ENCODE data around the gene ALDH3B2. TPM values are rescaled to one million over a fixed set of nuclear protein-coding genes. Genes with fewer than 3 reads are reported as not detected.
A peak's percentile ranks its signal among the peaks of the same experiment; 100 is the strongest.

The ALDH3B2 gene
- total and polyA plus RNA-seq, 2 experiments from 2014 or later: 1.6 to 2.5 TPM

- Histone ChIP-seq H3K4me1 (ENCODE audit: insufficient read depth) (no peaks in the 10 kb centered on the region), H2AFZ (no peak overlapping the region), H3K27ac (no peak overlapping the region), H4K20me1 (ENCODE audit: insufficient read depth, poor library complexity, severe bottlenecking) (no peaks in the 10 kb centered on the region), H3K4me3 (no peak overlapping the region), H3K9me2 (replicated peaks; ENCODE audit: insufficient read depth) (no peaks in the 10 kb centered on the region), H3K9me3 (ENCODE audit: low read depth) (no peaks in the 10 kb centered on the region), H3K27me3 (no peaks in the 10 kb centered on the region), H3K36me3 (replicated peaks; ENCODE audit: insufficient read depth, low read depth) (no peaks in the 10 kb centered on the region), H3K4me2 (no peak overlapping the region), H3K79me2 (no peaks in the 10 kb centered on the region)
- no peak for DNase-seq (ENCODE audit: low spot score)
- TF ChIP-seq CTCF (IDR thresholded peaks at IDR 0.05; ENCODE audit: poor library complexity) (no peak), EZH2 (IDR thresholded peaks at IDR 0.05; ENCODE audit: borderline replicate concordance) (no peak), EZH2phosphoT487 (IDR thresholded peaks at IDR 0.05; ENCODE audit: low read depth, severe bottlenecking, unreplicated experiment) (no peak)
- 87% methylated on average over 28 of the region's 28 CpGs for WGBS (ENCODE audit: low lambda C conversion rate, missing lambda C conversion rate)
Observed at GRCh38 chr11:67694875-67695555, 20.6 kb upstream of the ALDH3B2 start.

GRCh38 chr11:67691149-67691548 is 16.7 kb upstream of the ALDH3B2 start:
- H3K9me3 ChIP-seq (ENCODE audit: low read depth): no peaks in the 10 kb centered on the region
- H2AFZ ChIP-seq: no peak overlapping the region

DNA sequence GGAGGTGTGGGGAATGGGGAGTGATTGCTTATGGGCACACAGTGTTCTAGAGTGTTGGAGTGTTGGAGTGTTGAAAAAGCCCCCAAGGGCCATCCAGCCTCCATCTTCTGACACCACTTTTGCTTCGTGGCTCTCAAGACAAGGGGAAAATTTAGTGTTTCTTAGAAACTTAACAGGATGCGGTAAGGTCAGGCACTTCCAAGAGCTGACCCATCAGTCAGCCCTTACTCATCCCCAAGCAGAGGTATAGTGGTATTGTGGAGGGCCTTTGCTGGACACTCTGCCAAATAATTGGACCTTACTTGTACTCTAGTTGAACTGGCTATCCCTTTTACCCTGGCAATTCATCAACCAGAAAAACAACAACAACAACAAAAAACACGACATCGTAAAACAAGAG is 14.8 kb upstream of the ALDH3B2 start:
- no peak for TF ChIP-seq EZH2 (IDR thresholded peaks at IDR 0.05; ENCODE audit: borderline replicate concordance)
- TF ChIP-seq CTCF (IDR thresholded peaks at IDR 0.05; ENCODE audit: poor library complexity): no peak
- TF ChIP-seq EZH2phosphoT487 (IDR thresholded peaks at IDR 0.05; ENCODE audit: low read depth, severe bottlenecking, unreplicated experiment): no peak
- no peak overlapping the region for H2AFZ ChIP-seq
- WGBS (ENCODE audit: low lambda C conversion rate, missing lambda C conversion rate): 84% methylated on average over 4 of the region's 4 CpGs

More at GRCh38 chr11:67691149-67691548, 16.7 kb upstream of the ALDH3B2 start:
- H3K36me3 ChIP-seq (replicated peaks; ENCODE audit: insufficient read depth, low read depth): no peaks in the 10 kb centered on the region
- H3K27me3 ChIP-seq: no peaks in the 10 kb centered on the region
- no peak overlapping the region for H3K4me2 ChIP-seq
- no peak overlapping the region for H3K27ac ChIP-seq
- 49% methylated on average over 2 of the region's 2 CpGs for WGBS (ENCODE audit: low lambda C conversion rate, missing lambda C conversion rate)
- no peak for DNase-seq (ENCODE audit: low spot score)
- no peaks in the 10 kb centered on the region for H3K4me1 ChIP-seq (ENCODE audit: insufficient read depth)
- H4K20me1 ChIP-seq (ENCODE audit: insufficient read depth, poor library complexity, severe bottlenecking): no peaks in the 10 kb centered on the region
- no peak overlapping the region for H3K4me3 ChIP-seq
- no peaks in the 10 kb centered on the region for H3K9me2 ChIP-seq (replicated peaks; ENCODE audit: insufficient read depth)
- peak; percentile 14 for TF ChIP-seq CTCF (IDR thresholded peaks at IDR 0.05; ENCODE audit: poor library complexity)
- no peak for TF ChIP-seq EZH2 (IDR thresholded peaks at IDR 0.05; ENCODE audit: borderline replicate concordance)
- TF ChIP-seq EZH2phosphoT487 (IDR thresholded peaks at IDR 0.05; ENCODE audit: low read depth, severe bottlenecking, unreplicated experiment): no peak
- H3K79me2 ChIP-seq: no peaks in the 10 kb centered on the region

More for the DNA sequence above, 14.8 kb upstream of the ALDH3B2 start:
- H3K4me2 ChIP-seq: no peak overlapping the region
- no peaks in the 10 kb centered on the region for H3K27me3 ChIP-seq
- H3K9me2 ChIP-seq (replicated peaks; ENCODE audit: insufficient read depth): no peaks in the 10 kb centered on the region
- H4K20me1 ChIP-seq (ENCODE audit: insufficient read depth, poor library complexity, severe bottlenecking): no peaks in the 10 kb centered on the region
- peaks cover 4% of the 10 kb centered on the region for H3K4me1 ChIP-seq (ENCODE audit: insufficient read depth)
- no peak for DNase-seq (ENCODE audit: low spot score)
- H3K36me3 ChIP-seq (replicated peaks; ENCODE audit: insufficient read depth, low read depth): no peaks in the 10 kb centered on the region
- H3K9me3 ChIP-seq (ENCODE audit: low read depth): no peaks in the 10 kb centered on the region
- H3K4me3 ChIP-seq: no peak overlapping the region
- H3K79me2 ChIP-seq: no peaks in the 10 kb centered on the region
- H3K27ac ChIP-seq: no peak overlapping the region
